ENCODE data around the gene OR52E2.

The OR52E2 gene

GRCh38 chr11:5040876-5041275, 18.6 kb downstream of the OR52E2 start:
- H3K27me3 ChIP-seq (ENCODE audit: control insufficient read depth, low read length), result no peaks in the 10 kb centered on the region
- H3K4me3 ChIP-seq (ENCODE audit: low read length), result no peak overlapping the region
- no peaks in the 10 kb centered on the region for H4K20me1 ChIP-seq (ENCODE audit: control insufficient read depth, insufficient read depth, low read depth, low read length)
- H3K9me3 ChIP-seq (ENCODE audit: control insufficient read depth, insufficient read depth, low read length), result no peaks in the 10 kb centered on the region
- no peaks in the 10 kb centered on the region for H3K9me2 ChIP-seq (replicated peaks; ENCODE audit: control insufficient read depth, low read length)
- no peaks in the 10 kb centered on the region for H3K79me2 ChIP-seq (ENCODE audit: control insufficient read depth, low read length)
- no peaks in the 10 kb centered on the region for H3K4me1 ChIP-seq (ENCODE audit: control insufficient read depth, low read length)
- H3K4me2 ChIP-seq (ENCODE audit: low read length), result no peak overlapping the region
- H3K27ac ChIP-seq (ENCODE audit: low read depth, low read length), result no peak overlapping the region
- H3F3A ChIP-seq (ENCODE audit: control insufficient read depth, insufficient read depth), result no peaks in the 10 kb centered on the region
- no peak for TF ChIP-seq EZH2phosphoT487 (IDR thresholded peaks at IDR 0.05; ENCODE audit: borderline replicate concordance, low read length)
- TF ChIP-seq, protein P1, sequence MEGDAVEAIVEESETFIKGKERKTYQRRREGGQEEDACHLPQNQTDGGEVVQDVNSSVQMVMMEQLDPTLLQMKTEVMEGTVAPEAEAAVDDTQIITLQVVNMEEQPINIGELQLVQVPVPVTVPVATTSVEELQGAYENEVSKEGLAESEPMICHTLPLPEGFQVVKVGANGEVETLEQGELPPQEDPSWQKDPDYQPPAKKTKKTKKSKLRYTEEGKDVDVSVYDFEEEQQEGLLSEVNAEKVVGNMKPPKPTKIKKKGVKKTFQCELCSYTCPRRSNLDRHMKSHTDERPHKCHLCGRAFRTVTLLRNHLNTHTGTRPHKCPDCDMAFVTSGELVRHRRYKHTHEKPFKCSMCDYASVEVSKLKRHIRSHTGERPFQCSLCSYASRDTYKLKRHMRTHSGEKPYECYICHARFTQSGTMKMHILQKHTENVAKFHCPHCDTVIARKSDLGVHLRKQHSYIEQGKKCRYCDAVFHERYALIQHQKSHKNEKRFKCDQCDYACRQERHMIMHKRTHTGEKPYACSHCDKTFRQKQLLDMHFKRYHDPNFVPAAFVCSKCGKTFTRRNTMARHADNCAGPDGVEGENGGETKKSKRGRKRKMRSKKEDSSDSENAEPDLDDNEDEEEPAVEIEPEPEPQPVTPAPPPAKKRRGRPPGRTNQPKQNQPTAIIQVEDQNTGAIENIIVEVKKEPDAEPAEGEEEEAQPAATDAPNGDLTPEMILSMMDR (IDR thresholded peaks at IDR 0.05; ENCODE audit: low read depth, low read length, poor library complexity, severe bottlenecking), result no peak
- no peaks in the 10 kb centered on the region for H3K36me3 ChIP-seq (ENCODE audit: control insufficient read depth, low read length)

DNA sequence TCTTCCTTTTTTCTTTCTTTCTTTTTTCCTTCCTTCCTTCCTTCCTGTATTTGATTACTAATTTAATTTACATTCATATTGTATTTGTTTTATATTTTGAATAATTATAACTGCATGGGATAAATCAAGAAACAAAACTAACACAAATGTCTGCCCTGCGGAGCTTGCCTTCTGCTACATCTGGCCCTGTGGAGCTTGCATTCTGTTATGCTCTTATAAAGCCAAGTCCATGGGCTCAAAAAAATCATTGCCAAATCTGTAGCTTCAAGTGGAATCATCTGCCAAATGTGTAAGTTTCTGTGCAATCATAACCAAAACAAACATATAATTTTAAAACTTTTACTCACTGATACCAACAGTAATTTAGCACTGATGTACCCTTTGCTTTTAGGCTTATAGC, 21.1 kb downstream of the OR52E2 start:
- Histone ChIP-seq H3K79me2 (ENCODE audit: control insufficient read depth, low read length) (no peaks in the 10 kb centered on the region), H3K27me3 (ENCODE audit: control insufficient read depth, low read length) (no peaks in the 10 kb centered on the region), H3F3A (ENCODE audit: control insufficient read depth, insufficient read depth) (no peaks in the 10 kb centered on the region), H3K9me2 (replicated peaks; ENCODE audit: control insufficient read depth, low read length) (no peaks in the 10 kb centered on the region), H3K4me3 (ENCODE audit: low read length) (no peak overlapping the region), H3K36me3 (ENCODE audit: control insufficient read depth, low read length) (no peaks in the 10 kb centered on the region), H4K20me1 (ENCODE audit: control insufficient read depth, insufficient read depth, low read depth, low read length) (no peaks in the 10 kb centered on the region), H3K9me3 (ENCODE audit: control insufficient read depth, insufficient read depth, low read length) (no peaks in the 10 kb centered on the region), H3K27ac (ENCODE audit: low read depth, low read length) (no peak overlapping the region), H3K4me1 (ENCODE audit: control insufficient read depth, low read length) (no peaks in the 10 kb centered on the region), H3K4me2 (ENCODE audit: low read length) (no peak overlapping the region)
- TF ChIP-seq, protein P1 (IDR thresholded peaks at IDR 0.05; ENCODE audit: low read depth, low read length, poor library complexity, severe bottlenecking), result no peak
- TF ChIP-seq EZH2phosphoT487 (IDR thresholded peaks at IDR 0.05; ENCODE audit: borderline replicate concordance, low read length), result no peak

DNA sequence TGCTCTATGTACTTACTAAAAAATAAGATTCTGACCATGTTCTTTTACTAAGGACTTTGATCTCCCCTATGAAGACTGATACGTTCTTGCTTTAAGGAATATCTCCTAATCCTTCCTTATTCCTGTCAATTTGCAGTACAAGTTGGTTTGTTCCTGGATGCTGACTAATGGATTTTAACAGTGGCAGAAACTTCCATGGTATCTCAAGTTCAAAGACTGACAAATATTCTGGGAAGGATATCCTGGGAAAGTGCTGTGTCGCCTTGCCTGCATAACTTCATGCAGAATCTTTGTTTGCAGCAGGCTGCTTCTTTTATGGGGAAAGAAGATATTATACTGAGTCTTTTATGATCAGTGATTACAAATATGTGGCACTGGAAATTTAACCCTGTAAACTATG, 21.5 kb downstream of the OR52E2 start:
- H3K79me2 ChIP-seq (ENCODE audit: control insufficient read depth, low read length), result no peaks in the 10 kb centered on the region
- H3K36me3 ChIP-seq (ENCODE audit: control insufficient read depth, low read length), result no peaks in the 10 kb centered on the region
- H3K4me1 ChIP-seq (ENCODE audit: control insufficient read depth, low read length), result no peaks in the 10 kb centered on the region
- H3K9me3 ChIP-seq (ENCODE audit: control insufficient read depth, insufficient read depth, low read length), result no peaks in the 10 kb centered on the region
- no peaks in the 10 kb centered on the region for H3F3A ChIP-seq (ENCODE audit: control insufficient read depth, insufficient read depth)
- H3K4me2 ChIP-seq (ENCODE audit: low read length), result no peak overlapping the region
- H4K20me1 ChIP-seq (ENCODE audit: control insufficient read depth, insufficient read depth, low read depth, low read length), result no peaks in the 10 kb centered on the region
- H3K9me2 ChIP-seq (replicated peaks; ENCODE audit: control insufficient read depth, low read length), result no peaks in the 10 kb centered on the region
- no peaks in the 10 kb centered on the region for H3K27me3 ChIP-seq (ENCODE audit: control insufficient read depth, low read length)
- TF ChIP-seq, protein P1 (IDR thresholded peaks at IDR 0.05; ENCODE audit: low read depth, low read length, poor library complexity, severe bottlenecking), result no peak
- no peak for TF ChIP-seq EZH2phosphoT487 (IDR thresholded peaks at IDR 0.05; ENCODE audit: borderline replicate concordance, low read length)
- H3K27ac ChIP-seq (ENCODE audit: low read depth, low read length), result no peak overlapping the region
- H3K4me3 ChIP-seq (ENCODE audit: low read length), result no peak overlapping the region

DNA sequence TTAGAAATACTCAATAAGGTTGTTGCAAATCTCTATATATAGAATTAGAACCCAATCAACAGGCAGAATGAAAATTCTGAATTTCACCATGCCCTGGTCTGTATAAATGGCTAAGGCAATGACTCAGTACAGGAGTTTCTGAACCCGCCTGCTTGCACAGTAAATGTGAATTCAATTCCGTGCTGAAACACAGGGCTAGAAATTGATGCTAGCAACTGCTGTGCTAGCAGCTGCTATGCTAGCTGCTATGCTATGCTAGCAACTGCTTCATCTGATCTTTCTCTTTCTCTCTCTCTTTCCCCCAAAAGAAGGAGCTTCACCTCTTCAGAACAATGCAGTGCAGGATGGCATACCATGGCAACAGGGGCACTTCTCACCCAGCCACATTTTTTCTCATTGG, 22.8 kb downstream of the OR52E2 start:
- no peaks in the 10 kb centered on the region for H3K27me3 ChIP-seq (ENCODE audit: control insufficient read depth, low read length)
- no peaks in the 10 kb centered on the region for H3K9me3 ChIP-seq (ENCODE audit: control insufficient read depth, insufficient read depth, low read length)
- H4K20me1 ChIP-seq (ENCODE audit: control insufficient read depth, insufficient read depth, low read depth, low read length), result no peaks in the 10 kb centered on the region
- H3K79me2 ChIP-seq (ENCODE audit: control insufficient read depth, low read length), result no peaks in the 10 kb centered on the region
- TF ChIP-seq EZH2phosphoT487 (IDR thresholded peaks at IDR 0.05; ENCODE audit: borderline replicate concordance, low read length), result no peak
- TF ChIP-seq, protein P1 (IDR thresholded peaks at IDR 0.05; ENCODE audit: low read depth, low read length, poor library complexity, severe bottlenecking), result no peak
- no peaks in the 10 kb centered on the region for H3K4me1 ChIP-seq (ENCODE audit: control insufficient read depth, low read length)
- no peaks in the 10 kb centered on the region for H3K36me3 ChIP-seq (ENCODE audit: control insufficient read depth, low read length)
- no peak overlapping the region for H3K27ac ChIP-seq (ENCODE audit: low read depth, low read length)
- no peak overlapping the region for H3K4me2 ChIP-seq (ENCODE audit: low read length)
- H3K4me3 ChIP-seq (ENCODE audit: low read length), result no peak overlapping the region
- H3F3A ChIP-seq (ENCODE audit: control insufficient read depth, insufficient read depth), result no peaks in the 10 kb centered on the region
- H3K9me2 ChIP-seq (replicated peaks; ENCODE audit: control insufficient read depth, low read length), result no peaks in the 10 kb centered on the region
